Activated CD4-positive, alpha-beta T cell treated with anti-CD3 and anti-CD28 coated beads, Interleukin-10, Interleukin-2, amounts not matched to agents 100 ng/mL and 50 ng/mL, durations not matched to agents 16 hours and 8 hours (primary cell): ENCODE measurements around the gene RRP8.
A peak's percentile ranks its signal among the peaks of the same experiment; 100 is the strongest.

Experiments
- DNase-seq: peaks from one replicate; pipeline ENCODE4 v3.0.0-alpha.2; 2020

Gene RRP8

DNA sequence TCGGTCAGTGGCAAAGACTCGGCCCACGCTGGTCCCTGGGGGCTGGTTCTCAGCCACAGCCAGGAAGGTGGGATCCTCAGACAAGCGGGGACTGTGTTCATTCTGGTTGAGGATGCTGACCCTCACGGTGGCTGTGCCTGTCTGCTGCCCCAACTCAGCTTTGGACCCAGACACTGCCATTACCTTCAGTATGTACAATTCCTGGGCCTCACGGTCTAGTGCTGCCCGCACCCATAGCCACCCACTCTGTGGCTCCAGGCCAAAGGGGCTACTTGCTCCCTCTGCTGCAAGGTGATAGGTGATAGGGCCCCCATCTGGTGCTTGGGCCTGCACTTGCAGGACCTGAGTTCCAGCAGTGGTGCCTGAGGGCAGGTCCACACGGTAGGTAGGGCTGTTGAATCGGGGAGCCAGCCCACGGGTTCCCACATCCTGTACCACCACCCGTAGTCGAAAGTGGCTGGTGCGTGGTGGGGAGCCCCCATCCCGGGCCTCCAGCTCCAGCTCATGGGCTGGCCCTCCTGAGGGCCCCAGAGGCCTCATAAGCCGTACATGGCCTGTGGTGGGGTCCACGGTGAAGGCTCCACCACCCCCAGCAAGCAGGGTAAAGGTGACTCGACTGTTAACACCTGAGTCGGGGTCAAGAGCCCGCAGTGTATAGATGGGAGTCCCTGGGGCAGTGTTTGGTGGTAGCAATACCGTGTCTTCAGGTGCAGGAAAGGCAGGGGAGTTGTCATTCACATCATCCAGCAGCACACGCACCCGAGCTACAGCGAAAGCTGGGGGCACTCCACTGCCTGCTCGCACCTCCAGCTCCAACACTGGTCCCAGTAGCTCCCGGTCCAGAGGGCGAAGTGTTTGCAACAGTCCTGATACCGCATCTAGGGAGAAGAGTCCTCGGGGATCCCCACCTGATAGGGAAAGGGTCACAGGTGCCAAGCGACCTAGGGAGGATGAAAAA, 29.0 kb upstream of the RRP8 start:
- no peak for DNase-seq

DNA sequence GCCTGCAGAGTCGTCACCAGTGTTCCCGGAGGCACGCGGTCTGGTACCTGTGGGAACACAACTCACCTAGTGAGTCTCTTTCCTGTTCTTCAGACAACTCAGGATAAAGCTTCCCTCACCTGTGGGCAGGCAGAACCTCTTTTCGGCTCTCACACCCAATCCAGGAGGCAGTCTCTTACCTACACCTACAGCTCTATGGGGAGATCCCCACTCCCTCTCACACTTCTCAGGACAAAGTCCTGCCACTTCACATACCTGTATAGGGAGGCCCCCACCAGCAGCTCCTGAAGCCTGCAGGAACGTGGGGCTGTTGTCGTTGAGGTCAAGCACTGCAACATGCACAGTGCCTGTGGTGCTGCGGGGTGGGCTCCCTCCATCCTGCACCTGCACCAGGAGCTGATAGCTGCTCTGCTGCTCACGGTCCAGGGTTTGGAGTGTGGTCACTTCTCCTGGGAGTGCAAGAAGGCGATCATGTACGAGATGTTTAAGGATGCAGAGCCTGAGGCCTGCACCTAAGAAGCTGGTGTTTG, 28.0 kb upstream of the RRP8 start:
- DNase-seq, result no peak

DNA sequence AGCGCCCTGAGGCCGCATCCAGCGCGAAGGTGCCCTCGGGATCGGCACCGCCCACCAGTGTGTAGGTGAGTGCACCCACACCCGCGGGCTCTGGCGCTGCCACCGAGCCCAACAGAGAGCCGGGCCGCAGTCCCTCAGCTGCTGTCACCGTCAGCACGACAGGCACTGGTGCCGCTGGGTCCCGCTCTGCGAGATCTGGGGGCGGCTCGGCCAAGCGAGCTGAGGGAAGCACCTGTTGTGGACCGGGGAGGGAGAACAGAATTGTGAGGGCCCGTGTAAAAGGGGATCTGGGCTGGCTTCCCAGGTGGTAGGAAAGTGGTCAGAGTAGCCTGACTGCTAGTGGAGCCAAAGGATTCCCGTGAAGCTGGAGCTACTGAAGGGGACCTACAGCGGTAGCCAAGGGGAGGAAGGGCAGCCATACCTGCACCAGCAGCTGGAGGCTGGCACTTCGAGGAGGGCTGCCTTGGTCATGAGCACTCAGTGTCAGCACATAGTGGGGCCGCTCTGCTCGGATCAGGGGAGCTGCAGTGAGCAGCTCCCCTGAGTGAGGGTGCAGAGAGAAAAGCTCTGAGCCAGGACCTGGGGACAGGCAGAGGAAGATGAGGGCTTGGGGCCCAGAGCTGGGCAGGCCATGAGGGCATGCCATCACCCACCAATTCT, 27.3 kb upstream of the RRP8 start:
- DNase-seq, result no peak

DNA sequence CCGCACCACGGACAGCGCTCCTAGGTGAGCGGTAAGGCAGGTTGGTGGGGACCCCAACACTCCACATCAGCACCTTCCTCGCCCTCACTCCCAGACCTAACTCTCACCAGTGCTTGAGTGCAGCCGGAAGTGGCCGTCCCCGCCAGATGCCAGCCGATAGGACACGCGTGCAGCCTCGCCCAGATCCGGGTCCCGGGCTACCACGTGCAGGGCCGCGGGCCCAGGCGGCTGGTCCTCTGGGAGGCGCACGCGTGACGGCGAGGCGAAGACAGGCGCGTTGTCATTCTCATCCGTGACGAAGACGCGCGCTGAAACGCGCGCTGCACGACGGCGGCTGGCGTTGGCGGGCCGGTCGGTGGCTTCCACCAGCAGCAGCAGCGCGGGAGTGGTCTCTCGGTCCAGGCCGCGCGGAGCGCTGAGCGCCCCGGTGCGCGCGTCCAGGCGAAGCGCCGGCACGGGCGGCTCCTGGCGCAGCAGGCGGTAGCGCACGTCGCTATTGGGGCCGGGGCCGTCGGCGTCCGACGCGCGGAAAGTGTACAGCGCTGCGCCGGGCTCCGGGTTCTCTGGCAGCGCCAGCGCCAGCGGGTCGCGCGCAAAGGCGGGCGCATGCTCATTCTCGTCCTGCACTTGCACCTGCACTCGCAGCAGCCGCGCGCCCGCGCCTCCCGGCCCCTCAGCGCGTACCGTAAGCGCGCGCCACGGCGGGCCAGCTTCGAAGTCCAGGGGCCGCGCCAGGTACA, 26.6 kb upstream of the RRP8 start:
- no peak for DNase-seq

DNA sequence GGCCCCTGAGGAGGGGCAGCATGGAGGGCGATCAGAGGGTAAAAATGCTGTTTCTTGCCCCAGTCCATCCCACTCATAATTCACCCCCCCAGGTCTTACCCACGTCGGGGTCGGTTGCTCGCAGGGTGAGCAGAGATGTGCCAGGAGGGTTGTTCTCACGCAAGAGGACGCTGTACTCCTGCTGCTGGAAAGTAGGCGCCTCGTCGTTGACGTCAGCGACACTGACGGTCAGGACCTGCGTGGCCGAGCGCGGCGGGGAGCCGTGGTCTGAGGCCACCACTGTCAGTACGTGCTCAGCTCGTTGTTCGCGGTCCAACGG, 26.1 kb upstream of the RRP8 start:
- no peak for DNase-seq

DNA sequence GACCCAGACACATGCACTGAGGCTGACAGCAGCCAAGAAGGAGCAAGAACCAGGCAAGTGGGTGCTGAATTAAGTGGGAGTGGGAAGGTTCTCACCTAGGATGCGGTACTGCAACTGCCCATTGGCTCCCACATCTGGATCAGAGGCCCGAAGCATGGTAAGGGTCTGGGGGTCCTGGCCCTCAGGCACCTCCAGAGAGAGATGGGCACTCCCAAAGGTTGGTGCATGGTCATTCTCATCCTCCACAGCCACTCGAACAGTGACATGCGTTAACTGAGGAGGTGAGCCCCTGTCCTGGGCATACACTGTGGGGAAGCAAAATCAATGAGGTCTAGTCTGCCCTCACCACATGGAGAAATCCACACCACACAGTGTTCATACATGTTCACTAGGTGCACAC, 25.1 kb upstream of the RRP8 start:
- no peak for DNase-seq

DNA sequence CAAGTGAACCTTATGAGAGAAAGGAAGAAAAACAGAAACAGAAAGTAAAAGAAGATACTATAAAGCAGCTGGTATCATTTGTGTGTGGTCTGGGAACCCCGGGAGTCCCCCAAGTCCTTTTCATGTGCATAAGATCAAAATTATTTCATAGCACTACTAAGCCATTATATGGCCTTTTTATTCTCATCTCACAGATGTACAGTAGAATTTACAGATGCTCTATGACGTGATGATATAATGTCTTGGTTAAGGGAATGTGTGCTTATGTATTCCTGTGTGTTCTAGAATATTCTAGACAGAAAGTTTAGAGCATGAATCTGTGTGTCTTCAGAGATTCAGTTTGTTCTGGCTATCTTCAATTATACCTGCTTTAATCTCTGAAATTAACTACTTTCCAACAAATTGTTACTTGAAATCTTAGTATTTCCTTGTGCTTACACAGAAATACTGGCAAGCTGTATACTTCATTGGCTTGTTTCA, 24.4 kb upstream of the RRP8 start:
- no peak for DNase-seq

DNA sequence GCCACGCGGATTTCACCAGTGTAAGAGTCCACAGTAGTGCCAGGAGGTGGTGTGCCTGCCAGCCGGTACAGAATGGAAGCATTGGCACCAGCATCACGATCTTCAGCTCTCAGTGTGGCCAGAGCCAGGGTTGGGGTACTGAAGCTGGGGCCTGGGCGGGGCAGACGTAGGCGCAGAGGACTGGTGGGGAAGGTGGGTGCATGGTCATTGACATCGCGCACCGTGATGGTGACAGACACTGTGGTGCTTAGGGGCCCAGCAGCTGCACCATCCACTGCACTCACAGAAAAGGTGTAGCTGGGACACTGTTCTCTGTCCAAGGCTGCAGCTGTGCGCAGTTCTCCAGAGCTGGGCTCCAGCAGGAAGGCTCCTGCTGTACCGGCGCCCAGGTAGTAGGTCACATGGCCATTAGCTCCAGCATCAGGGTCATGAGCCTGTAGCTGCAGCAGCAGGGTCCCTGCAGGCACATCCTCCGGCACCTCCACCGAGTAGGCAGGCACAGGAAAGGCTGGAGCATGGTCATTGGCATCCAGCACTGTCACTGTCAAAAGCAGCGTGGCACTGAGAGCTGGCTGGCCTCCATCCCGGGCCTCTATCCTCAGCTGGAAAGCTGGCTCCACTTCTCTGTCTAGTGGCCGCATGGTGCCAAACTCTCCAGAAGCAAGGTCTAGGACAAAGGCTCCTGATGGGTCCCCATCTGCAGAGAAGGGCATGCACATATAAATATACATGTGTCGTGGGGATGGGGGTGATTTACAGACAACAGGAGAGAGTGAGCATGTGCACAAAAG, 23.8 kb upstream of the RRP8 start:
- no peak for DNase-seq

DNA sequence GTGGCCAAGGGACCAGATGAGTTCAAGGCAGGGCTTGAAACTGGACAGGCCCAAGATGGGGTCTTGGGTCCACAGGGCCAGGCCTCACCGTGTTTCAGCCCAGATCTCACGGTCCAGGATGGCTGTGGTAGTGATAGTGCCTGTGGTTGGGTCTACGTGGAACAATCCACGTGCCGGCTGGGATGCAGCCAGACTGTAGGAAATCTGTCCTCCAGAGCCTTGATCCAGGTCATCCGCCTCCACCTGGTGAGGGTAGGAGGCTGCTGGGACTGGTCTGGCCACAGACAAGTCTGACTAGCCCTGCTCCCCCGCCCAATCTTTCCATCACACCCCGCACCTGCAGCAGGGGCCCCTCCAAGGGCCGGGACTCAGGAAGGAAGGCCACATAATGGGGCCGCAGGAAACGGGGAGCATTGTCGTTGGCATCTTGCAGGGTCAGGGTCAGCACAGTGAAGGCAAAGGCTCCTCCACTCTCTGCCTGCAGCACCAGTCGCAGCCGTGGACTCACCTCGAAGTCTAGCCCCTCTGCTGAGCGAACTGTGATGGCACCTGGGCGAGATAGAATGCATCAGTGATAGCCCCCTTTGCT, 22.5 kb upstream of the RRP8 start:
- DNase-seq, result no peak

DNA sequence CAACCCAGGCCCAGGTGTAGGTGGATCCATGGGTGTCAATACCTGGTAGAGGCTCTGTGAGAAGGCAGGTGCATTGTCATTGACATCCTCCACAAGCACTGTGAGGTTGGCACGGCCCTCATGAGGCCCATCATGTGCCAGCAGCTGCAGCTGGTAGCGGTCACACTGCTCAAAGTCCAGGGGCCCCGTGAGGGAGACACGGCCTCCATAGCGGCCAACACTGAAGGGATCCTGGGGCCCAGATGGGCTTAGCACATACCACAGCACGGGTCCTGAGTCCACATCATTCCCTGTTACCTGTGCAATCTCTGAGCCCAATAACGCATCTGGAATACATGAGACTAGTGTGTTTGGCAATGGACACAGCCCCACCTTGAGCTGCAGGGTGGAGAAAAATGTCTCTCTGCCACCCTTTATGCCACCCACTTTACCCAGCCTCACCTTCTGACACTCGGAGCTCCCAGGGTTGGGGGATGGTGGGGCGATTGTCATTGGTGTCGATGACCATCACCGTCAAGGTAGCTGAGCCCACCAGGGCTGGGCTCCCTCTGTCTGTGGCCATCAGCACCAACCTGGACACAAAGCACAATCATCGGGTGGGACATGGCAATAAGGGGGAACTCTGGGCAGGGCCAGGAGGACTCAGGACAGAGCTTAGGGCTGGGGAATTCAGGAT, 21.9 kb upstream of the RRP8 start:
- DNase-seq, result no peak

DNA sequence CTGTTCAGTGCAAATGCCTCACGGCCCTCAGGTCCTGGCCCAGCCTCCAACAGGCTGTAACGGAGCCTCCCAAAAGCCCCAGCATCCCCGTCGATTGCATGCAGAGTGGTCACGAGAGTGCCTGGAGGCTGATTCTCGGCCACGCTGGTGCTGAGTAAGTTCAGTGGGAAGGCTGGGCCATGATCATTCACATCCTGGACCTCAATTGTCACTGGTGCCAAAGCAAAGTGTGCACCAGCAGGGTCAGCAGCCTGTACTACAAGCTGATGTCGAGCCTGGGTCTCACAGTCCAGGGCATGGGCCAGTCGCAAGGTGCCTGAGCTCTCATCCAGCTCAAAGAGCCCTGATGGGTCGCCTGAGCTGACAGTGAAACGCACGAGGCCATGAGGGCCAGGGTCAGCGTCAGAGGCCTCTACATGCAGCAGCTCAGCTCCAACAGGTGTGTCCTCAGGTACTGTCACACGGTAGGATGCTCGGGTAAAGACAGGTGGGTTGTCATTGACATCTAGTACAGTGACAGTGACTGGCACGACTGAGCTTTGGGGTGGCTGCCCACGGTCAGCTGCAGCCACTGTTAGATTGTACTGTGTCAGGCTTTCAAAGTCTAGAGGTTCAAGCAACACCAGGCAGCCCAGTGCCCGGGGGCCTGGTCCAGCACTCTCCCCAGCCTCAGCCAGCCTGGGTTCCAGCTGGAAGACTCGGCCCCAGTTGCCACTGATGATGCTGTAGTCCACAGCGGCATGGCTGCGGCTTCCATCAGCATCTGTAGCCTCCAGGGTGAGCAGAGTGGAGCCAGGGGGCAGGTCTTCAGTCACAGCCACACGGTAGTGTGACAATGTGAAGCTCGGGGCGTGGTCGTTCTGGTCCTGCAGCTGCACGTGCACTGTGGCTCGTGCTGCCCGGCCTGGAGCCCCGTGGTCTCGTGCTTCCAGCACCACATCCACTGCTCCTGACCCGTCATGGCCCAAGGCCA, 20.3 kb upstream of the RRP8 start:
- DNase-seq, result no peak

DNA sequence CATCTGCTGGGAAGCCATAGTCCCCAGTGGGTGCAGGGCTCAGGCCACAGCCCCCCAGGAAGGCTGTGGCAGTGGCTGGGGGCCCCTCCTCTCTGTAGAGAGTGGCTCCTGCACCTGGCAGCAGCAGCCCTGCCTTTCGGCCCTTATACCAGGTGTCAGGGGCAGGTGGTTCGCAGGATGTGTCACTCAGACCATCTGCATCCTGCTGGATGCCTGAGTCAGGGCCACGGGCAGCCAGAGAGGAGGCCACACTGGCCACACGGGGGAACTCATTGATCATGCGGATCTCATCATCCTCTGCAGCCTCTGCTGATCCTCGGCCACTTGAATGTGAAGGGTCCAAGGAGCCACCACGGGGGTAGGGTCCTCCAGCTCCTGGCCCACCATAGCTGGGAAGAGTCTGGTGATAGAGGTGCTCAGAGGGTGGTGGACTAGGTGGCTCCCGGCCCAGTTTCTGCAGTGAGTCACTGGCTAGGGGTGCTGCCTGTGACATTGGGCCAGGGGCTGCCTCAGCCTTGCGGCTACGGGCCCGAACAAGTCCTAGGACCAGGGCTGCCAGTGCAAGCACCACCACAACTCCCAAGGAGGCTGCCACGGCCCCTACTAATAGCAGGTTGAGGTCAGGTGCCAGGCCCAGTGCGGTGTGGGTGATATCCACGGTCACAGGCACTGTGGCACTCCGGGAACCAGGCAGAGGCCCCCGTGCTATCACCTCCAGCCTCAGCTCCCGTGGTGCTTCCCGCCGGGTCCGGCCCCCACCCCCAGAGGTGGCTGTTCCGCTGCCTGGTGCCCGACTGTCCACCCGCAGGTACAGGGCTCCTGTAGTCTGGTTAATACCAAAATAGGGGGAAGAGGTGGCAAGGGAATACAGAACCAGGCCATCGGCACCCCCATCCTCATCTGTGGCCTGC, 19.1 kb upstream of the RRP8 start:
- DNase-seq, result no peak

DNA sequence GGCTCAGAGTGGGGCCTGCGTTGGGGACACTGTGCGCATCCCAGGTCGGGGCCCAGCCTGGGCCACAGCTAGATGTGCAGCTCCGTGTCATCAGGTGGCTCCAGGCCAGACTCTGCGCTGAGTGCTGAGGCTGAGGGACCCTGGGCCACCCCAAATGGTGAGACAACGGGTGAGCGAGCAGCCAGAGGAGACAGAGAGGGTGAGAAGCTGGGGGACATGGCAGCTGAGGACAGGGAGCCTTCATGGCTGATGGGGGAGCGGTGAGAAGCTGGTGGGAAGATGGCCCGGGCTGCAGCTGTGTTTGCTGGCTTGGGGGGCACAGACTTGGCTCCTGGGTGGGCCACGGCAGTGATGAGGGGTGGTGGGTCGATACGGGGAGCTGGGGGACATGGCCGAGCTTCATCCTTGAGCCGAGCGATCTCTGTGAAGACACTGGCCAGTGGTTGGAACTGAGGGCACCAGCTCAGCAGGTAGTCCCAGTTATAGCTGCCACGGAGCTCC, 18.3 kb upstream of the RRP8 start:
- DNase-seq, result no peak

DNA sequence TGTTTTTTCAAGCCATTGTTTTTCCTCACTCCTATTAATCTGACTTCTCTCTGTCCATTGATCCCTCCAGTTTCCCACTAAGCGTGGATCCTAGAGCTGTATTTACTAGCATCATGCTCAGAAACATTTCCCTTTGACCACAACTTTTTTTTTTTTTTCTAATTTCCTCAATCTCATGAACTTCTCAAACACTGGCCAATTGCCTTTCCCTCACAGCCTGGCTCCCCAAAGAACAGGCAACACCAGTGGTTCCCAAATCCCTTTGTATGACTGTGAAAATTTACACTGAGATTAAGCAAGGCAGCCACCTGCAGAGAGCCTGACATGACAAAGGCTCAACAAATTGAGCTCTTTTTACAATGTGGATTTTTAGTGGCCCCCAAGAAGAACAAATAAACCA, 17.2 kb upstream of the RRP8 start:
- no peak for DNase-seq

DNA sequence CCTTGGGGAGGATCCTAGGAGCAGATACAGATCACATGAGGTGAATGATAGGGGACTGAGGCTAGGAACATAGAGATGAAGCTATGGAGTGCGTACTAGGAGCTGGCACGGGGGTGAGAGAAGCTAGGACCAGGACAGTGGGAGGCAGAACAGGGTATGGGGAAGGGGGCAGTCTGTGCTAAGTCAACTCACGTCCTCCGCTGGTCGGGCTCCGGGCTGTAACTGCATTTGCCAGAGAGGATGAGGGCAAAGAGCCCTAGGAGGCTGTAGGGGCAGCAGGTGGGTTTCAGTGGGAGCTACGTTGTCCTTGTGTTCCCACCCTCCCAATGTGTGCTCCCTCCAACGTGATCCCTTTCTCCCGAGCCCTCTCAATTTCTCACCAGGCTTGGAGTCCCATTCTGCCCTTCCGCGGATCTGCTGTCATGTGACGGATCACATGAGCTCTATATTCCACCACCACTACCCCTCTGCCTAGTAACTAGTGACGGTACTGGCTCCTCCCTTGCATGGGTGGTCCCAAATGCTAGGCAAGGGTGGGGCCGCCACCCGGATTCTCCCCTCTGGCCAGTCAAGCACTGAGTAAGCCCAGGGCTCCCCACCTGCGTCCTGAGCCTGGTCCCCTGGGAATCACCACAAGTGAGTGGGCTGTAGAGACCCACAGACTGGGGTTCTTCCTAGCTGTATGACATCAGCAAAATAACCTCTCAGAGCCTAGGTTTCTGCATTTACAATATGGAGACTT, 15.8 kb upstream of the RRP8 start, which contains the start of gene TPP1:
TSS of gene TPP1 (minus strand) at position 419 of the 742 bp plus-strand sequence. CDS start at position 397, 22 bp downstream.
- peak; percentile 95 for DNase-seq

DNA sequence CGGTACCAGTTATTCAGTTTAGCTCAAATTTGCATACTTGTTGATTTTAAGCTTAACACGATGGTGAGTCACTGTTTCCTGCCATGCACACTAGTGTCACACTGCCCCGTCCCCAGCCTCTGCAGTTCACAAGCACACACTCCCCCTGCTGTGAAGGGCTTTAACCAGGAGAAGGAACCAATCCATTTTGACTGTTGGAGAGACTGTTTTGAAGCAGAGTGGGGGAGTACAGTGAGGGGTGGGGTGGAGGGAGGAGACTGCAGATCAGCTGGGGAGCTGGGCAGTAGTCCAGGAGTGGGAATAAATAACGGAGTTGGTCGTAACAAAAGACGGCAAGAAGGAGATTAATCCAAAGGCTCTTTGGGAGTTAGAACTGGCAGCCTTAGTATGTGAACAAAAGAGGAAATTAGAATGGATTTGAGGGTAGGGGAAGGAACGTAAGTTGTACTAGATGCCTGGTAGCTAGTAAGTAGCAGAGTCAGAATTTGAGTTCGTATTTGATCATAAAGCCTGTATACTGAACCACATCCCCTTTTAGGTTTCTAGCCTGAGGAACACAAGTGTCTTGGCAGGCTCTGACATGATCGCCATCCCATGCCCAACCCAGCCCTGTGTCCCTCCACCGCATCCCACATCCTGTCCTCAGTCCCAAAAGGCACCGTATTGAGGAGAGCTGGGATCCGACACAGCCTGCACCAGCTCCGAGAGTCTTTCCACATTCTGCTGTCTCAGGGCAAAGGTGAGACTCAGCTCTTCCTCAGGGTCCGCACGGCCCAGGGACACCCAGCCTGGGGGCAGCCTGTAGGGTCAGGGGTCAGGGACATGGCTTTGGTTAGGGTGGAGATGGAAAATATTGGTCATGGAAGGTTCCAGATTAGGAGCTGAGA, 14.9 kb upstream of the RRP8 start:
- peak; percentile 83 for DNase-seq

DNA sequence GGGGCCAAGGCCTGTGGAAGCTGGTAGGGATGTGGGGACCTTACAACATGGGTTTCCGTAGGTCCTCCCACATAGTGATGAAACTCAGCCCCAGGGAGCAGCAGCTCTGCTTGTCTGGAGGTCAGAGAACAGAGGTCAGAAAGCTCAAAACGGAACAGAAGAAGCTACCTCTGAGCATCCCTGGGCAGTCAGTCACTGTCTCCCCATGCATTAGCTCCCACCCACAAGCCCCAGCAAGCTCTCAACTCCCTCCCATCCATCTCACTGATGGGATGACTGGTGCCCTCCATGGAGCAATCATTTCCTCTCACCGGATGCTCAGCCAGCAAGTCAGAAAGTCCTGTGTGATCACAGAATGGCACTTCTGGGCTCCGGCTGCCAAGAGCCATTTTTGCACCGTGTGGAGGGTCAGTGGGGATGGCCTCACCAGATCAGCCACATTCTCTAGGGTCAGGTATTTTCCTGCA, 13.9 kb upstream of the RRP8 start:
- DNase-seq, result no peak
